Neural progenitor cell (in vitro differentiated cells): ENCODE data around the gene UFL1. TPM values are rescaled to one million over a fixed set of nuclear protein-coding genes. Genes with fewer than 3 reads are reported as not detected.
A peak's percentile ranks its signal among the peaks of the same experiment; 100 is the strongest.
"Not testable (repeated sequence)": the region's sequence is repeated elsewhere in the genome, so short reads cannot be mapped to it uniquely, and the experiment has no call there.

Source experiments
- DNase-seq: peaks from one replicate; pipeline ENCODE4 v3.0.0-alpha.2; 2016; ENCODE audit warnings: low spot score
- H2AFZ ChIP-seq: fragments of 200-600 bp; sonication (generic); replicated peaks from 2 replicates; pipeline ENCODE4 v1.6.1; 2016; ENCODE audit warnings: antibody characterized with exemption
- H3F3A ChIP-seq: fragments of 200-600 bp; sonication (generic); 2 replicates; pipeline ENCODE4 v1.6.1; 2016; ENCODE audit warnings: antibody characterized with exemption, low read depth
- H3K27ac ChIP-seq: fragments of 200-600 bp; sonication (generic); 2 replicates; pipeline ENCODE4 v1.5.1; 2016; ENCODE audit warnings: mild to moderate bottlenecking
- H3K27me3 ChIP-seq: fragments of 200-600 bp; sonication (generic); 2 replicates; pipeline ENCODE4 v1.6.1; 2016; ENCODE audit warnings: mild to moderate bottlenecking, moderate library complexity
- H3K36me3 ChIP-seq: fragments of 200-600 bp; sonication (generic); 2 replicates; pipeline ENCODE4 v1.5.1; 2016
- H3K4me1 ChIP-seq: fragments of 200-600 bp; sonication (generic); 2 replicates; pipeline ENCODE4 v1.6.1; 2016; ENCODE audit warnings: mixed run types
- H3K4me2 ChIP-seq: fragments of 200-600 bp; sonication (generic); 2 replicates; pipeline ENCODE4 v1.6.1; 2016
- H3K4me3 ChIP-seq: fragments of 200-600 bp; sonication (generic); 2 replicates; pipeline ENCODE4 v1.5.1; 2016
- H3K79me2 ChIP-seq: fragments of 200-600 bp; sonication (generic); 2 replicates; pipeline ENCODE4 v1.6.1; 2016; ENCODE audit warnings: low read depth
- H3K9ac ChIP-seq: fragments of 200-600 bp; sonication (generic); 2 replicates; pipeline ENCODE4 v1.6.1; 2016
- H3K9me3 ChIP-seq: fragments of 200-600 bp; sonication (generic); 2 replicates; pipeline ENCODE4 v1.5.1; 2016; ENCODE audit warnings: low read depth
- H4K20me1 ChIP-seq: fragments of 200-600 bp; sonication (generic); 2 replicates; pipeline ENCODE4 v1.6.1; 2016; ENCODE audit warnings: low read depth
- H3K27ac Mint-ChIP-seq: 3 replicates; pipeline ENCODE4 v1.8.0; 2021; ENCODE audit warnings: mixed read lengths
- H3K27me3 Mint-ChIP-seq: 2 replicates; pipeline ENCODE4 v1.8.0; 2022; ENCODE audit warnings: low read depth, mild to moderate bottlenecking, inconsistent platforms, moderate library complexity, mixed read lengths; ENCODE audit not compliant: insufficient read depth
- H3K36me3 Mint-ChIP-seq: 3 replicates; pipeline ENCODE4 v1.8.0; 2021; ENCODE audit warnings: mixed read lengths
- H3K4me1 Mint-ChIP-seq: 3 replicates; pipeline ENCODE4 v1.8.0; 2021; ENCODE audit warnings: mixed read lengths
- H3K4me3 Mint-ChIP-seq: 3 replicates; pipeline ENCODE4 v1.8.0; 2021; ENCODE audit warnings: mild to moderate bottlenecking, moderate library complexity, mixed read lengths
- H3K9me3 Mint-ChIP-seq: 3 replicates; pipeline ENCODE4 v1.8.0; 2020; ENCODE audit warnings: mixed read lengths
- CTCF ChIP-seq: fragments of 200-600 bp; sonication (generic); IDR thresholded peaks from 2 replicates; pipeline ENCODE4 v1.5.1; 2017; ENCODE audit warnings: antibody characterized with exemption, mild to moderate bottlenecking
- EZH2 ChIP-seq: fragments of 200-600 bp; sonication (generic); IDR thresholded peaks from 2 replicates; pipeline ENCODE4 v1.6.1; 2017; ENCODE audit warnings: antibody characterized with exemption, mild to moderate bottlenecking, moderate library complexity
- EZH2phosphoT487 ChIP-seq: fragments of 200-600 bp; sonication (generic); IDR thresholded peaks from 2 replicates; pipeline ENCODE4 v1.6.1; 2017; ENCODE audit warnings: antibody characterized with exemption
- total RNA-seq: library from RNA; depleted of rRNA; stranded (reverse); fragments of >200 nt; gene quantifications from 2 replicates; pipeline ENCODE4 v1.2.3, GENCODE V29; 2015; ENCODE audit warnings: low replicate concordance

UFL1 gene
- total RNA-seq = 21.9 and 38.2 TPM in 2 replicates

GRCh38 chr6:96521644-96522464 is at the start of gene UFL1:
Gene UFL1, plus strand, starts transcription at chr6:96521806. Its CDS starts 68 bp downstream, at chr6:96521874.
- H3K9me3 ChIP-seq = no peaks in the 10 kb centered on the region
- DNase-seq = peak; percentile 97
- H3K36me3 ChIP-seq = peaks cover 15% of the 10 kb centered on the region
- peaks cover 29% of the 10 kb centered on the region for H3K4me1 Mint-ChIP-seq
- TF ChIP-seq EZH2 (no peak), CTCF (peak; percentile 23)
- H3K79me2 ChIP-seq = peaks cover 35% of the 10 kb centered on the region
- no peaks in the 10 kb centered on the region for H3K9me3 Mint-ChIP-seq
- no peaks in the 10 kb centered on the region for H3K27me3 Mint-ChIP-seq
- H3K27ac ChIP-seq = peak within 1 kb of the TSS; percentile 82
- H4K20me1 ChIP-seq = no peaks in the 10 kb centered on the region
- H3F3A ChIP-seq = peaks cover 6% of the 10 kb centered on the region
- H3K4me3 ChIP-seq = peak within 1 kb of the TSS; percentile 95
- peak within 1 kb of the TSS; percentile 99 for H3K27ac Mint-ChIP-seq
- H2AFZ ChIP-seq = peak within 1 kb of the TSS; percentile 91
- no peaks in the 10 kb centered on the region for H3K27me3 ChIP-seq
- H3K4me2 ChIP-seq = peak within 1 kb of the TSS; percentile 82
- peaks cover 8% of the 10 kb centered on the region for H3K4me1 ChIP-seq
- peak within 1 kb of the TSS; percentile 99 for H3K4me3 Mint-ChIP-seq
- H3K36me3 Mint-ChIP-seq = peaks cover 5% of the 10 kb centered on the region
- H3K9ac ChIP-seq = peak within 1 kb of the TSS; percentile 91

GRCh38 chr6:96472291-96472690 is 49.3 kb upstream of the UFL1 start:
- not testable (repeated sequence) for H3K27me3 ChIP-seq, H2AFZ ChIP-seq, H3K27ac Mint-ChIP-seq, H3K36me3 Mint-ChIP-seq, H3K4me1 Mint-ChIP-seq, H3K9ac ChIP-seq, H3K4me1 ChIP-seq, H3K36me3 ChIP-seq, H3K27ac ChIP-seq, H3F3A ChIP-seq, H3K9me3 ChIP-seq, H4K20me1 ChIP-seq, H3K4me3 Mint-ChIP-seq, H3K27me3 Mint-ChIP-seq, DNase-seq, H3K79me2 ChIP-seq, H3K4me2 ChIP-seq, H3K4me3 ChIP-seq
- peaks cover 19% of the 10 kb centered on the region for H3K9me3 Mint-ChIP-seq

GRCh38 chr6:96478695-96479094 is 42.9 kb upstream of the UFL1 start:
- Mint-ChIP-seq H3K36me3 (no peaks in the 10 kb centered on the region), H3K4me1 (no peaks in the 10 kb centered on the region), H3K4me3 (no peak overlapping the region), H3K9me3 (peaks cover 25% of the 10 kb centered on the region), H3K27me3 (no peaks in the 10 kb centered on the region), H3K27ac (no peak overlapping the region)
- no peaks in the 10 kb centered on the region for H3K9me3 ChIP-seq
- no peak overlapping the region for H3K4me2 ChIP-seq
- H3K9ac ChIP-seq = no peak overlapping the region
- no peak for DNase-seq
- H3F3A ChIP-seq = no peaks in the 10 kb centered on the region
- no peak overlapping the region for H2AFZ ChIP-seq
- no peak overlapping the region for H3K4me3 ChIP-seq
- no peaks in the 10 kb centered on the region for H3K27me3 ChIP-seq
- no peaks in the 10 kb centered on the region for H3K36me3 ChIP-seq
- H3K4me1 ChIP-seq = no peaks in the 10 kb centered on the region
- no peaks in the 10 kb centered on the region for H4K20me1 ChIP-seq
- TF ChIP-seq CTCF (no peak), EZH2 (no peak), EZH2phosphoT487 (no peak)
- H3K27ac ChIP-seq = no peak overlapping the region
- H3K79me2 ChIP-seq = no peaks in the 10 kb centered on the region

- H2AFZ ChIP-seq = no peak overlapping the region
- H3K27me3 Mint-ChIP-seq = peaks cover 5% of the 10 kb centered on the region
- H3F3A ChIP-seq = no peaks in the 10 kb centered on the region
- H3K4me2 ChIP-seq = no peak overlapping the region
- H3K4me3 Mint-ChIP-seq = no peak overlapping the region
- no peaks in the 10 kb centered on the region for H3K27me3 ChIP-seq
- H3K4me3 ChIP-seq = no peak overlapping the region
- H3K9me3 Mint-ChIP-seq = peaks cover 66% of the 10 kb centered on the region
- no peaks in the 10 kb centered on the region for H3K4me1 Mint-ChIP-seq
- H3K27ac ChIP-seq = no peak overlapping the region
- no peak overlapping the region for H3K9ac ChIP-seq
- H3K36me3 Mint-ChIP-seq = peaks cover 5% of the 10 kb centered on the region
- H3K4me1 ChIP-seq = no peaks in the 10 kb centered on the region
- H4K20me1 ChIP-seq = no peaks in the 10 kb centered on the region
- no peaks in the 10 kb centered on the region for H3K79me2 ChIP-seq
- DNase-seq = no peak
- no peak overlapping the region for H3K27ac Mint-ChIP-seq
- peaks cover 3% of the 10 kb centered on the region for H3K9me3 ChIP-seq
- TF ChIP-seq EZH2 = no peak
- TF ChIP-seq CTCF = no peak
- TF ChIP-seq EZH2phosphoT487 = no peak
- H3K36me3 ChIP-seq = no peaks in the 10 kb centered on the region
Observed at GRCh38 chr6:96491926-96492325, 29.7 kb upstream of the UFL1 start.
